Suprapubic skin (tissue), 4 donors: Measurements from ENCODE around the gene AP1G2. TPM values are rescaled to one million over a fixed set of nuclear protein-coding genes. Genes with fewer than 3 reads are reported as not detected.
"Not testable (repeated sequence)": the region's sequence is repeated elsewhere in the genome, so short reads cannot be mapped to it uniquely, and the experiment has no call there.

Experiments
- DNase-seq, 2 donors: peaks; one replicate each; pipeline ENCODE4 v3.0.0-alpha.2; 2019; ENCODE audit warnings: low spot score in 2 of 2
- H3K27ac ChIP-seq: fragments of 200-600 bp; sonication (generic); one replicate; pipeline ENCODE4 v1.5.1; 2019
- H3K27me3 ChIP-seq: fragments of 200-600 bp; sonication (generic); one replicate; pipeline ENCODE4 v1.5.1; 2019
- H3K36me3 ChIP-seq: fragments of 200-600 bp; sonication (generic); one replicate; pipeline ENCODE4 v1.5.1; 2019
- H3K4me1 ChIP-seq: fragments of 200-600 bp; sonication (generic); one replicate; pipeline ENCODE4 v1.5.1; 2019
- H3K4me3 ChIP-seq: fragments of 200-600 bp; sonication (generic); one replicate; pipeline ENCODE4 v1.5.1; 2019; ENCODE audit warnings: mild to moderate bottlenecking
- H3K9me3 ChIP-seq: fragments of 200-600 bp; sonication (generic); one replicate; pipeline ENCODE4 v1.5.1; 2019
- CTCF ChIP-seq, 2 donors: fragments of 200-600 bp in 1 of 2; fragments of 450-650 bp in 1 of 2; sonication (generic) in 1 of 2; IDR thresholded peaks; one replicate each; pipeline ENCODE4 v1.5.1; 2016 to 2019; ENCODE audit warnings: antibody characterized with exemption in 2 of 2, mild to moderate bottlenecking in 1 of 2, moderate library complexity in 1 of 2
- EP300 ChIP-seq: sonication (generic); formaldehyde crosslinking; IDR thresholded peaks from one replicate; pipeline ENCODE4 v1.6.1; 2017; ENCODE audit warnings: antibody characterized with exemption
- POLR2A ChIP-seq, 2 donors: fragments of 450-650 bp; IDR thresholded peaks; one replicate each; pipeline ENCODE4 v1.6.1; 2017; ENCODE audit warnings: antibody characterized with exemption in 2 of 2, mild to moderate bottlenecking in 2 of 2, moderate library complexity in 2 of 2
- POLR2AphosphoS5 ChIP-seq, 3 donors: sonication (generic); formaldehyde crosslinking; IDR thresholded peaks; one replicate each; pipeline ENCODE4 v1.6.1; 2017; ENCODE audit warnings: antibody characterized with exemption in 3 of 3
- WGBS: methylation state at CpG from one replicate; pipeline ENCODE4 v1.1.5; 2018; 5-methylcytosine and 5-hydroxymethylcytosine counted together
- total RNA-seq, 4 donors: library from RNA; depleted of rRNA; stranded (reverse); fragments of >200 nt; gene quantifications; one replicate each; pipeline ENCODE4 v1.1.0, GENCODE V29; 2016

AP1G2 gene
- total RNA-seq, 4 donors from 2014 or later = 117 to 415 (median 150) TPM

DNA sequence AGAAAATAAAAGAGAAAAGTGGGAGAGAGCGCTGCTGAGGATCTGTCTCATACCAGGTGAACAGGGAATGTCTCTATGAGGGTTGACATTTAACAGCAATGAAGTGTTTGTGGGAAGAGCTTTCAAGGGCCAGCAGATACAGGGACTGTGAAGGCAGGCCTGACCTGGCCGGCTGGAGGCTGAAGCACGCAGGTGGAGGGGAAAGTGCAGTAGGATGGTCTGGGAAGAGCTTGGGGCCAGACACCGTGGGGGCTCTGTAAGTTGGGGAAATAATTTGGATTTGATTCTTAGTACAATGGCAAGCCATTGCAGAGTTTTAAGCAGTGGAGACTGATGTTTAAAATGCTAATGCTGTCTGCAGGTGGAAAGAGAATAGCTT is 44.8 kb upstream of the AP1G2 start:
- H3K9me3 ChIP-seq = no peaks in the 10 kb centered on the region
- H3K4me1 ChIP-seq = no peaks in the 10 kb centered on the region
- no peaks in the 10 kb centered on the region for H3K36me3 ChIP-seq
- no peak for TF ChIP-seq CTCF (IDR thresholded peaks at IDR 0.05)
- no peak for TF ChIP-seq EP300
- TF ChIP-seq POLR2AphosphoS5 (IDR thresholded peaks at IDR 0.05) = no peak
- TF ChIP-seq POLR2A (IDR thresholded peaks at IDR 0.05) = no peak
- H3K27ac ChIP-seq = no peak overlapping the region
- no peak overlapping the region for H3K4me3 ChIP-seq
- no peaks in the 10 kb centered on the region for H3K27me3 ChIP-seq
- 75% methylated on average over 4 of the region's 4 CpGs for WGBS
- no peak for DNase-seq

DNA sequence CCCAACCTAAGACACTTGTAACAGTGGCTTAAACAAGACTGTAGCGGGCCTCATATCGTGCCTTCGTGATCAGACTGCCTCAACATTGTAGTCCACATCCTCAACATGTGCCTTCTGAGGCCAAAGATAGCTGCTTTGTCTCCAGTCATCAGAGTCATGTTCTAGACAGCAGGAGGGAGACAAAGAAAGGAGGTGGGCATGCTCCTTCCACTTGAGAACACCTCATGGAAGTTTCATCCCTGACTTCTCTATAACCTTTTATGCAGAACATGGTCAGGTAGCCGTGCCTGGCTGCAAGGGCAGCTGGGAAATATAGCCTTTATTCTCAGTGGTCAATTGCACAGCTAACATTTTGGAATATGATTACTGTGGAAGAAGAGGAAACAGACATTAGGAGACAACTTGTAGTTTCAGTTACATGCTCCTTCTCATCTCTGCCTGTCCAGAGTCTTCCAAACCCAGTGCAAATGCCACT is 43.3 kb upstream of the AP1G2 start:
- no peak overlapping the region for H3K27ac ChIP-seq
- TF ChIP-seq EP300 (no peak), POLR2A (IDR thresholded peaks at IDR 0.05) (no peak), CTCF (IDR thresholded peaks at IDR 0.05) (no peak), POLR2AphosphoS5 (IDR thresholded peaks at IDR 0.05) (no peak)
- H3K36me3 ChIP-seq = no peaks in the 10 kb centered on the region
- DNase-seq = no peak
- H3K9me3 ChIP-seq = no peaks in the 10 kb centered on the region
- no peaks in the 10 kb centered on the region for H3K27me3 ChIP-seq
- H3K4me1 ChIP-seq = no peaks in the 10 kb centered on the region
- WGBS = 53% methylated on average over 4 of the region's 4 CpGs
- no peak overlapping the region for H3K4me3 ChIP-seq

DNA sequence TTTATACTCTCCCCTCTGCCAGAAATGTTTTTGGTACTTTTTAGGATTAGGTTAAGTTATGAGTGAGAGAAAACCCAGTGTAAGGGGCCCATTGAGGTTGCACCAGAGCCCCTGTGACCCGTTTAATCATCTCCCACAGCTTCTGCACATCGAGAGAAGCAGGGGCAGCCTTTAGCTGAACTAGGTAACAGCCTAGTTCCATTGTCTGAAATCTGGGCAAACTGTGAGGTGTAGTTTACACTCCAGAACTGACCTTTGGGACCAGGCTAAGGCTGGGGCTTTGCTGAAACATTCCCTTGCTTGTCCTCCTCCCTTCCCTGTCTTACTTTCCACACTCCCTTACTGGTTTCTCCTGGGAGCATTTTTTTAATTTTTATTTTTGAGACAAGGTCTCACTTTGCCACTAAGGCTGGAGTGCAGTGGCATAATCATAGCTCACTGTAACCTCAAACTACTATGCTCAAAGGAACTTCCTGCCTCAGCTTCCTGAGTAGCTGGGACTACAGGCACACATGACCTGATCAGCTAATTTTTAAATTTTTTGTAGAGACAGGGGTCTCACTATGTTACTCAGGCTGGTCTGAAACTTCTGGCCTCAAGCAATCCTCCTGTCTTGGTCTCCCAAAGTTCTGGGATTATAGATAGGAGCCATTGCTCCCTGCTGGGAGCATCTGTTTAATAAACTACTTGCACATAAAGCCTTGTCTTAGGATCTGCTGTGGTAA is 42.7 kb upstream of the AP1G2 start:
- Histone ChIP-seq H3K27me3 (no peaks in the 10 kb centered on the region), H3K36me3 (no peaks in the 10 kb centered on the region), H3K9me3 (no peaks in the 10 kb centered on the region), H3K4me1 (no peaks in the 10 kb centered on the region), H3K4me3 (no peak overlapping the region), H3K27ac (no peak overlapping the region)
- TF ChIP-seq POLR2AphosphoS5 (IDR thresholded peaks at IDR 0.05) (no peak), EP300 (no peak), POLR2A (IDR thresholded peaks at IDR 0.05) (no peak), CTCF (IDR thresholded peaks at IDR 0.05) (no peak)
- 78% methylated on average over 2 of the region's 2 CpGs for WGBS
- no peak for DNase-seq

DNA sequence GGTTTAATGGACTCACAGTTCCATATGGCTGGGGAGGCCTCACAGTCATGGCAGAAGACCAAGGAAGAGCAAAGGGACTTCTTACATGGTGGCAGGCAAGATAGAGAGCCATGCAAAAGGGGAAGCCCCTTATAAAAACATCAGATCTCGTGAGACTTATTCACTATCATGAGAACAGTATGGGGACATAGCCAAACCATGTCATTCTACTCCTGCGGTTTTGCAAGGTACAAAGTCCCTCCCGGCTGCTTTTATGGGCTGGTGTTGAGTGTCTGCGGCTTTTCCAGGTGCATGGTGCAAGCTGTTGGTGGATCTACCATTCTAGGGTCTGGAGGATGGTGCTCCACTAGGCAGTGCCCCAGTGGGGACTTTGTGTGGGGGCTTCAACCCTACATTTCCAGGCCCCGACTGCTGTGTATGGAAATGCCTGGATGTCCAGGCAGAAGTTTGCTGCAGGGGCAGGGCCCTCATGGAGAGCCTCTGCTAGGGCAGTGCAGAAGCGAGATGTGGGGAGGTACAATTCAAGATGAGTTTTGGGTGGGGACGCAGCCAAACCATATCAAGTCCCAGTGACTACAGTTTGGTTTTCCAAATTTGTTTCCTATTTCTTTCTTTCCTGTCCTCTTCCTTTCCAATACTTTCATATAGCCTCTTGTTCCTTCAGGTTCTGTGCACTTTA is 42.0 kb upstream of the AP1G2 start:
- 44% methylated on average over 5 of the region's 7 CpGs for WGBS
- not testable (repeated sequence) for H3K27ac ChIP-seq, H3K9me3 ChIP-seq, H3K36me3 ChIP-seq, H3K4me1 ChIP-seq, DNase-seq, H3K4me3 ChIP-seq, H3K27me3 ChIP-seq

DNA sequence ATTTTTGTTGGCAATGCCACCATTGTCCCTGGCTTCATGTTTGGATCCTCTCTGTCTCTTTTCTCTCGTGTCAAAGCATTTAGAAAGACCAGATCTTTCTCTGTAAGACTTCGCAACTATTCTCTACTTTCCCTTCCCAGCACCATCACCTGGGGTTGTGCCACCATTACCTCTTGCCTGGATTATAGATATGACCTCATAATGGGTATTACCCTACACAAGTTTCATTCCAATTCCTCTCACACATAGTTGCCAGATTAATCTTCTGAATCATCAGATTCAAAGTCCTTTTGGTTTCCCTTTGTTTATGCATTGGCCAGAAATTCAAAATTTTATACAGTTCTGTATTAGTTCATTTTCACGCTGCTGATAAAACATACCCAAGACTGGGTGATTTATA is 41.4 kb upstream of the AP1G2 start:
- H3K4me3 ChIP-seq = no peak overlapping the region
- H3K9me3 ChIP-seq = no peaks in the 10 kb centered on the region
- no peak for DNase-seq
- H3K27me3 ChIP-seq = no peaks in the 10 kb centered on the region
- no peaks in the 10 kb centered on the region for H3K36me3 ChIP-seq
- TF ChIP-seq CTCF (IDR thresholded peaks at IDR 0.05) = no peak
- no peak for TF ChIP-seq POLR2A (IDR thresholded peaks at IDR 0.05)
- TF ChIP-seq EP300 = no peak
- no peak for TF ChIP-seq POLR2AphosphoS5 (IDR thresholded peaks at IDR 0.05)
- H3K4me1 ChIP-seq = no peaks in the 10 kb centered on the region
- no peak overlapping the region for H3K27ac ChIP-seq
- WGBS = 84% methylated on average over 3 of the region's 3 CpGs
